GM21619 (cell line): ENCODE data around the gene RNASEL.
"Not testable (repeated sequence)": the region's sequence is repeated elsewhere in the genome, so short reads cannot be mapped to it uniquely, and the experiment has no call there.

Source experiments
- ATAC-seq: cut with Tn5 transposase; IDR thresholded peaks from one replicate; pipeline ENCODE4 v1.9.1; 2021; ENCODE audit not compliant: unreplicated experiment

RNASEL gene

GRCh38 chr1:182564406-182565004 lies 24.6 kb downstream of the RNASEL start:
- no peak for ATAC-seq

- ATAC-seq, result no peak
Observed at GRCh38 chr1:182563095-182563494, 26.0 kb downstream of the RNASEL start.

GRCh38 chr1:182561456-182561855 lies 27.6 kb downstream of the RNASEL start:
- no peak for ATAC-seq

- ATAC-seq, result no peak
Observed at GRCh38 chr1:182560392-182560984, 28.6 kb downstream of the RNASEL start.

- no peak for ATAC-seq
Observed at GRCh38 chr1:182556279-182556678, 32.8 kb downstream of the RNASEL start.

GRCh38 chr1:182555493-182555892 lies 33.6 kb downstream of the RNASEL start:
- no peak for ATAC-seq

GRCh38 chr1:182552527-182552926 lies 36.5 kb downstream of the RNASEL start:
- no peak for ATAC-seq

GRCh38 chr1:182549811-182550210 lies 39.2 kb downstream of the RNASEL start:
- no peak for ATAC-seq

- ATAC-seq, result no peak
Observed at GRCh38 chr1:182549346-182549745, 39.7 kb downstream of the RNASEL start.

GRCh38 chr1:182533896-182534295 lies 55.2 kb downstream of the RNASEL start:
- no peak for ATAC-seq

GRCh38 chr1:182528206-182528605 lies 60.9 kb downstream of the RNASEL start:
- not testable (repeated sequence) for ATAC-seq

- ATAC-seq, result no peak
Observed at GRCh38 chr1:182527680-182528079, 61.4 kb downstream of the RNASEL start.

- no peak for ATAC-seq
Observed at GRCh38 chr1:182525342-182525741, 63.7 kb downstream of the RNASEL start.
